SK-N-SH treated with all-trans-retinoic acid at 6 μM for 48 hours (cell line): ENCODE results near the gene ERVW-1.

Source experiments
- ATAC-seq: fragments of 200-7000 bp; cut with Tn5 transposase; 3 replicates; pipeline ENCODE4 v1.9.1; 2020; ENCODE audit warnings: mild to moderate bottlenecking, moderate library complexity
- BACH2 ChIP-seq: fragments of 250-450 bp; sonication (Bioruptor Pico); IDR thresholded peaks from 2 replicates; pipeline ENCODE4 v1.9.0; 2021; ENCODE audit warnings: mild to moderate bottlenecking, borderline replicate concordance
- CREB5 ChIP-seq: fragments of 250-450 bp; sonication (Bioruptor Pico); IDR thresholded peaks from 2 replicates; pipeline ENCODE4 v1.5.1; 2020; ENCODE audit warnings: low read depth, mild to moderate bottlenecking, moderate library complexity
- CSRNP3 ChIP-seq: fragments of 250-450 bp; sonication (Bioruptor Pico); IDR thresholded peaks from 2 replicates; pipeline ENCODE4 v1.5.1; 2021; ENCODE audit warnings: mild to moderate bottlenecking, moderate library complexity
- GLIS3 ChIP-seq: fragments of 250-450 bp; sonication (Bioruptor Pico); IDR thresholded peaks from 2 replicates; pipeline ENCODE4 v1.5.0; 2020; ENCODE audit warnings: mild to moderate bottlenecking, moderate library complexity
- ISL1 ChIP-seq: fragments of 250-450 bp; sonication (Bioruptor Pico); IDR thresholded peaks from 2 replicates; pipeline ENCODE4 v2.1.2; 2022; ENCODE audit warnings: mild to moderate bottlenecking, moderate library complexity
- OSR1 ChIP-seq: fragments of 250-450 bp; sonication (Bioruptor Pico); IDR thresholded peaks from 2 replicates; pipeline ENCODE4 v1.8.0; 2022; ENCODE audit warnings: moderate library complexity, mild to moderate bottlenecking, inconsistent platforms
- PATZ1 ChIP-seq: fragments of 250-450 bp; sonication (Bioruptor Pico); IDR thresholded peaks from 2 replicates; pipeline ENCODE4 v1.8.0; 2020; ENCODE audit warnings: mild to moderate bottlenecking, moderate library complexity, borderline replicate concordance
- POU6F1 ChIP-seq: fragments of 250-450 bp; sonication (Bioruptor Pico); IDR thresholded peaks from 2 replicates; pipeline ENCODE4 v1.8.0; 2021; ENCODE audit warnings: low read depth, mild to moderate bottlenecking, moderate library complexity, borderline replicate concordance
- PPARA ChIP-seq: fragments of 250-450 bp; sonication (Bioruptor Pico); IDR thresholded peaks from 2 replicates; pipeline ENCODE4 v1.5.0; 2020; ENCODE audit warnings: mild to moderate bottlenecking, borderline replicate concordance
- RARB ChIP-seq: fragments of 250-450 bp; sonication (Bioruptor Pico); IDR thresholded peaks from 2 replicates; pipeline ENCODE4 v1.8.0; 2021; ENCODE audit warnings: mild to moderate bottlenecking, moderate library complexity
- SNAI2 ChIP-seq: fragments of 250-450 bp; sonication (Bioruptor Pico); IDR thresholded peaks from 2 replicates; pipeline ENCODE4 v1.5.0; 2020; ENCODE audit warnings: mild to moderate bottlenecking, moderate library complexity
- TOX ChIP-seq: fragments of 250-450 bp; sonication (Bioruptor Pico); IDR thresholded peaks from 2 replicates; pipeline ENCODE4 v1.8.0; 2021; ENCODE audit warnings: mild to moderate bottlenecking, moderate library complexity, borderline replicate concordance
- TSHZ2 ChIP-seq: fragments of 250-450 bp; sonication (Bioruptor Pico); IDR thresholded peaks from 2 replicates; pipeline ENCODE4 v1.5.0; 2020; ENCODE audit warnings: mild to moderate bottlenecking, moderate library complexity
- ZC3H10 ChIP-seq: fragments of 250-450 bp; sonication (Bioruptor Pico); IDR thresholded peaks from 2 replicates; pipeline ENCODE4 v1.5.1; 2021; ENCODE audit warnings: mild to moderate bottlenecking, moderate library complexity
- ZFP30 ChIP-seq: fragments of 450-650 bp; formaldehyde crosslinking; IDR thresholded peaks from 2 replicates; pipeline ENCODE4 v1.5.0; 2022; ENCODE audit warnings: mild to moderate bottlenecking, moderate library complexity
- ZNF565 ChIP-seq: fragments of 450-650 bp; formaldehyde crosslinking; conservative IDR thresholded peaks from 2 replicates; pipeline ENCODE4 v1.5.0; 2020; ENCODE audit warnings: low read depth, mild to moderate bottlenecking, moderate library complexity
- ZNF70 ChIP-seq: fragments of 450-650 bp; formaldehyde crosslinking; IDR thresholded peaks from 2 replicates; pipeline ENCODE4 v1.5.0; 2020; ENCODE audit warnings: mild to moderate bottlenecking, moderate library complexity

Gene ERVW-1

GRCh38 chr7:92423710-92424131 lies 54.0 kb downstream of the ERVW-1 start (continued):
- TF ChIP-seq TSHZ2: no peak

- no peak for ATAC-seq
- TF ChIP-seq RARB (no peak), PATZ1 (CRISPR knock-in tag) (no peak), OSR1 (no peak), POU6F1 (CRISPR knock-in tag) (no peak), PPARA (CRISPR knock-in tag) (no peak), ZC3H10 (CRISPR knock-in tag) (no peak), BACH2 (CRISPR knock-in tag) (no peak), ISL1 (CRISPR knock-in tag) (no peak), ZNF70 (CRISPR knock-in tag) (no peak), CSRNP3 (CRISPR knock-in tag) (no peak), TOX (no peak), ZNF565 (CRISPR knock-in tag) (no peak)
Measured at GRCh38 chr7:92422926-92423325, 54.8 kb downstream of the ERVW-1 start.

GRCh38 chr7:92421676-92422435 lies 55.9 kb downstream of the ERVW-1 start:
- ATAC-seq: no peak
- TF ChIP-seq SNAI2 (CRISPR knock-in tag) (no peak), GLIS3 (no peak), PPARA (CRISPR knock-in tag) (no peak), CREB5 (CRISPR knock-in tag) (no peak), BACH2 (CRISPR knock-in tag) (no peak), TSHZ2 (no peak), OSR1 (no peak), ZNF70 (CRISPR knock-in tag) (no peak), PATZ1 (CRISPR knock-in tag) (no peak), ZFP30 (CRISPR knock-in tag) (no peak)
